GM13977 (cell line): Measurements from ENCODE around the gene MEGF11.
"Not testable (repeated sequence)": the region's sequence is repeated elsewhere in the genome, so short reads cannot be mapped to it uniquely, and the experiment has no call there.

Source experiments
- DNase-seq: peaks from one replicate; pipeline ENCODE4 v3.0.0; 2012; ENCODE audit warnings: low spot score
- in situ Hi-C: fragments of 300-500 bp; cut with MboI; formaldehyde crosslinking; loops from one replicate; pipeline ENCODE4 v1.12.0; 2022; ENCODE audit warnings: low sequenced_read_pairs, low pct_unique_long_range_greater_than_20kb, mixed read lengths, inconsistent platforms; ENCODE audit not compliant: unreplicated experiment
- TF ChIP-seq, protein P1 (sequence below): IDR thresholded peaks from 2 replicates; pipeline ENCODE4 v1.5.1; 2012; ENCODE audit warnings: mild to moderate bottlenecking, control low read depth; ENCODE audit not compliant: insufficient read depth; ENCODE audit errors: extremely low read depth, missing control alignments

Gene MEGF11

DNA sequence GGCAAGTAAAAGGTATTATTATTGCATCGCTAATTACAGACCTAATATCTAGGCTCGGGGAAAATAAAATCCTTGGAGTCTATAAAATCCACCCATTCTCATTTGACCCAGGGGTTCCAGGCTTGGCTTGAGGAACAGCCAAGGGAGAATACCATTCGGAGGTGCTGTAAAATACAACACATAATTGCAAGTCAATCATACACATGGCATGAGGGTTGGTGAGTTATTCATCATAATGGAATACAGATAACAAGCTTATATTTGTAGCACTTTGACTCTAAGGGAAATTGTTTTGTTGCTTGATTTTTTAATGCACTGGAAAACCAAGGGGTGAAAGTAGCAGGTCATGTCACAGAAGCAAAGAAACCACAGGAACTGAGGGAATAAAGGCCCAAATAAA lies 23.0 kb upstream of the MEGF11 start:
- TF ChIP-seq, protein P1, sequence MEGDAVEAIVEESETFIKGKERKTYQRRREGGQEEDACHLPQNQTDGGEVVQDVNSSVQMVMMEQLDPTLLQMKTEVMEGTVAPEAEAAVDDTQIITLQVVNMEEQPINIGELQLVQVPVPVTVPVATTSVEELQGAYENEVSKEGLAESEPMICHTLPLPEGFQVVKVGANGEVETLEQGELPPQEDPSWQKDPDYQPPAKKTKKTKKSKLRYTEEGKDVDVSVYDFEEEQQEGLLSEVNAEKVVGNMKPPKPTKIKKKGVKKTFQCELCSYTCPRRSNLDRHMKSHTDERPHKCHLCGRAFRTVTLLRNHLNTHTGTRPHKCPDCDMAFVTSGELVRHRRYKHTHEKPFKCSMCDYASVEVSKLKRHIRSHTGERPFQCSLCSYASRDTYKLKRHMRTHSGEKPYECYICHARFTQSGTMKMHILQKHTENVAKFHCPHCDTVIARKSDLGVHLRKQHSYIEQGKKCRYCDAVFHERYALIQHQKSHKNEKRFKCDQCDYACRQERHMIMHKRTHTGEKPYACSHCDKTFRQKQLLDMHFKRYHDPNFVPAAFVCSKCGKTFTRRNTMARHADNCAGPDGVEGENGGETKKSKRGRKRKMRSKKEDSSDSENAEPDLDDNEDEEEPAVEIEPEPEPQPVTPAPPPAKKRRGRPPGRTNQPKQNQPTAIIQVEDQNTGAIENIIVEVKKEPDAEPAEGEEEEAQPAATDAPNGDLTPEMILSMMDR: no peak
- in situ Hi-C loops: no loop called here
- DNase-seq: no peak

DNA sequence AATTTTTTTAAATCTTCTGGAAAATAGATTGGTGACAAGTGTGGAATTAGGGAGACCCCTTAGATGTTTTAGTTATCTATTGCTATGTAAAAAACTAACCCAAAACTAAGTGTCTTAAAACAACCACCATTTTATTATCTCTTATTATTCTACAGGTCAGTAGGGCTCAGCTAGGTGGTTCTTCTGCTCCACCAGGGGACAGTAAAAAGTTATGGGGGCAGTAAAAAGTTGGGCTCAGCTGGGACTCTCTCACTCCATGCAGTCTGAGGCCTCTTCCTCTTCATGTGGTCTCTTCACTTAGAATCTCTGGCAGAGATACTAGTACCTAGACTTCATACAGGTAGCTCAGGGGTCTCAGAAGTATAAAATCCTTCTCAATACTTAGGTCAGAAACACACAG lies 21.8 kb upstream of the MEGF11 start:
- TF ChIP-seq, protein P1: no peak
- in situ Hi-C loops: no loop called here
- DNase-seq: no peak

DNA sequence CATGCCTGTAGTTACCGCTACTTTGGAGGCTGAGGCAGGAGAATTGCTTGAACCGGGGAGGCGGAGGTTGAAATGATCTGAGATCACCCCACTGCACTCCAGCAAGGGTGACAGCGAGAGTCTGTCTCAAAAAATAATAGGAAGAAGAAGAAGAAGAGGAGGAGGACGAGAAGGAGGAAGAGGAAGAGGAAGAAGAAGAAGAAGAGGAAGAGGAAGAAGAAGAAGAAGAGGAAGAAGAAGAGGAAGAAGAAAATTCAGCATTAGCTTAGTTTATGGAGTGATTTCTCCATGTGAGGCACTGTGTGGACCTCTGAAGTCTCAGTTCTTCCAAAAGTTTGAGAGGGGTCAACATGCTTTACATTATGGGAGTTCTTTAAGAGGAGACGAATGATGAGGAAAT lies 17.4 kb upstream of the MEGF11 start:
- DNase-seq: no peak
- in situ Hi-C loops: loop anchor here (25.0 kb wide), 1 partner anchor 109 kb away; no protein-coding TSS in a partner anchor
- TF ChIP-seq, protein P1: no peak

DNA sequence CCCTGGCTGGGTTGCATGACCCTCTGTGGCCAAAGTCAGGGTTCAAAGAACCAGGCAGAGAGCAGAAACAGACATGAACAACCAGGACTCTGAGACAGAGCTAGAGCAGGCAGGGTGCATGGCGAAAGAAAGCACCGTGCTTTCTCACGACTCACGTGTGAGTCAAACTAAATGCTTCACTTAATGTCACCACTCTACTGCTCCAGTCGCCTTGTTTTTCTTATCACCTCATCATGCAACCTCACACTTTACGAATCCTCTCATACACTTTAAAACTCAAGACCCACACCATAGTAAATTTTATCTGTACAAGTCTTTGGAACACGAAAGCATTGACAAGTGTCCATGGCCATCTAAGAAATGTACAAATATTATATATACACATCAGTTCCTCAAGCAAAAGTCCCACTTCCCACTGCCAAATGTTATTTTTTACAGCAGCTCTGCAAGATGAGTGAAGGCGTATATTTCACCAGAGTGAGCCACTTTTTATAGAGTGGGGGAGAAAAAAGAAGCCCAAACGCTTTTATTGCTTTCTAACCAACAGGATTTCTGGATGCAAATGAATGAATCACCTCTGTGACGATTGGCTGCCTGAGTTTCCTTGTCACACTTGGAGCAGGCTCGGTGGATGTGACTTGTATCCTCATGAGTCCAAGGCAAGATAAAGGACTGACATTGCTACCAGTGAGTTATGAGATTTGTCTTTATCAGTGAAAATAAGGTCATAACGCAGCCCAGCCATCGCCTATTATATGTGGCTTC lies 16.0 kb upstream of the MEGF11 start:
- DNase-seq: no peak
- TF ChIP-seq, protein P1: no peak
- in situ Hi-C loops: loop anchor here (25.0 kb wide), 1 partner anchor 107 kb away; no protein-coding TSS in a partner anchor

DNA sequence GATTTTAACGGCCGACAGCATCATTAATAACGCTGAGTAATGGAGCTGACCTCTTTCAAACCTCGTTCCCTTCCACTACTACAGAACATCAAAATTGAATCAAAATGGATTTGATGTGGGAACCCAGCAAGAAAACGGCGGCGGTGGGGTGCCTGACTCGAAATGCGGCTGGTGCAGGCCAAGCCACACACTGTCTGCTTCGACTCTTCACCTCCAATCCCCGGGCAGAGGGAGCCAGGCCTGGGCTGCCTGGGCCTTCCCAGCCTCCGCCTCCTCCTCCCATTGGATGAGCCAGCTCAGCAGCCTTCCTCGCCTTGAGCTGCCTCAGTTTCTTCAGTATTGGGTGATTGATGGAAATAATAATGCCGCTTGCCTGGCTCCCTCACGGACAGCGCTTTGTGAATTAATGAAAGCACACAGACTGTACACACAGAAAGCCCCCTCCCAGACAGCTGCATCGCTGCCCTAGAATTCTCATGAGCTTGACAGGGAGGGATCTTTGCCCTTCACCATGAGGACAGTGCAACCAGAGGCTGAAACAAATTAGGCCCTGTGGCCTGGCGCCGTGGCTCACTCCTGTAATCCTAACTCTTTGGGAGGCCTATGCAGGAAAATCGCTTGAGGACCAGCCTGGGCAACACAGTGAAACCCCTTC lies 11.4 kb upstream of the MEGF11 start:
- in situ Hi-C loops: loop anchor here (25.0 kb wide), 1 partner anchor 103 kb away; no protein-coding TSS in a partner anchor
- TF ChIP-seq, protein P1: no peak
- no peak for DNase-seq

DNA sequence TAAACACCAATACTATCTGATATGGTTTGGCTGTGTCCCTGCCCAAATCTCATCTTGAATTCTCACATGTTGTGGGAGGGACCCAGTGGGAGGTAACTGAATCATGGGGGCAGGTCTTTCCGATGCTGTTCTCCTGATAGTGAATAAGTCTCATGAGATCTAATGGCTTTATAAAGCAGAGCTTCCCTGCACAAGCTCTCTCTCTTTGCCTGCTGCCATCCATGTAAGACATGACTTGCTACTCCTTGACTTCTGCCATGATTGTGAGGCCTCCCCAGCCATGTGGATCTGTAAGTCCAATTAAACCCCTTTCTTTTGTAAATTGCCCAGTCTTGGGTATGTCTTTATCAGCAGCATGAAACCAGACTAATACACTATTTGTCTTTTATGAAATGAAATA lies 9.3 kb upstream of the MEGF11 start:
- DNase-seq: not testable (repeated sequence)
- in situ Hi-C loops: loop anchor here (25.0 kb wide), 1 partner anchor 101 kb away; no protein-coding TSS in a partner anchor

DNA sequence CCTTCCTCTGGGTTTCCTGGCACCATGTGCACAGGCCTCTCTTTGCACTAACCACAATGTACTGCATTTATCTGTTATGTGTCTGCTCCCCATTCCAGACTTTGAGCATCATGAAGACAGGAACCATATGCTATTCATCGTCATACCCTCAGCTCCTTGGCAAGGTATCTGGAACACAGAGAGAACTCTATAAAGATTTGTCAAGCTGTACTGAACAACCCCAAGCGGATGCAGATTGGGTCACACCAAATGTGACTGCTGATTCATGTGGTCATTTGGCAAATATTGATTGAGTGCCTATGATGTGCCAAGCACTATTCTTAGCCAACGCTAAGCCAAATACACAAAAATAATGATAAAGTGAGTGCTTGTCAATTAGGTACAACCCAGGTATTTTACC lies 7.5 kb upstream of the MEGF11 start:
- in situ Hi-C loops: loop anchor here (25.0 kb wide), 1 partner anchor 99 kb away; no protein-coding TSS in a partner anchor
- TF ChIP-seq, protein P1: no peak

More for the DNA sequence above, 7.5 kb upstream of the MEGF11 start:
- no peak for DNase-seq
